CD4-positive, alpha-beta T cell treated with Interleukin-1 beta for 1 hour (primary cell): ENCODE measurements around the gene PHLDA3.
"Not testable (repeated sequence)": the region's sequence is repeated elsewhere in the genome, so short reads cannot be mapped to it uniquely, and the experiment has no call there.

Source experiments
- DNase-seq, 2 donors: peaks; one replicate each; pipeline ENCODE4 v3.0.0-alpha.2; 2020 to 2022

The PHLDA3 gene

DNA sequence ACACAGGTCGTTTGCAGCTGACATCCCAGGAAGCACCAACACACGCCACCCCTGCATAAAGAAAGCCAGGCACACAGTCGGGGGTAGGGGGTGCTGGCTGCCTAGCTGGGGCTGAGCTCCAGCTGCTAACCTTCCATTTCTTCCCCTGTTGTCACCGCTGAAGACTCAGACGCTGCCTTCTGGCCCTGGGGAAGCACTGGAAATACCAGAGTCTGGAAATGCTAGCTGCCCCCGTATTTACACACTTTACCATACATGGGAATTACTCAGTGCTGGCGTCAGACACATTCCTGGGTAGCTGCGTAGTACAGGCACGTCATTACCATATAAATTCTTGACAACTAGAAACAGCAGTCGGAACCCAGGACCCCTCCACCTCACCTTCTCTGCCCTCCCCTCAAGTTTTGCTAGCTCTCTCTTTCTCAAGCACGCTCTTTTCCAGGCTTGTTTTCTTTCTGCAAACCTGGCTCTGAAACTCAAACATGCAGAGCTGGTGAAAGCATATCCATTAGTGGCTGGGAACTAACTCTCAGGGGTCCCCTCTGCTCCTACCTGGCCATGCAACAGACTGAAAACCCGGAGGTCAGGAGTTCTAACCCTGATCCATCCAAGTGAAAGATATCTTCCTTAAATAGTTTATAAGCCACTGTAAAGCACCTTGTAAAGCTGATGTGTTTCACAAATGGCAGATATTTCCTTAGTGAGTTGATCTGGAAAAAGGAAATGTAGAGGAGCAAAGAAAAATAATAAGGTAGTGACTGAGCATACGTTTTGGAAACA is 34.6 kb upstream of the PHLDA3 start:
- no peak for DNase-seq

DNA sequence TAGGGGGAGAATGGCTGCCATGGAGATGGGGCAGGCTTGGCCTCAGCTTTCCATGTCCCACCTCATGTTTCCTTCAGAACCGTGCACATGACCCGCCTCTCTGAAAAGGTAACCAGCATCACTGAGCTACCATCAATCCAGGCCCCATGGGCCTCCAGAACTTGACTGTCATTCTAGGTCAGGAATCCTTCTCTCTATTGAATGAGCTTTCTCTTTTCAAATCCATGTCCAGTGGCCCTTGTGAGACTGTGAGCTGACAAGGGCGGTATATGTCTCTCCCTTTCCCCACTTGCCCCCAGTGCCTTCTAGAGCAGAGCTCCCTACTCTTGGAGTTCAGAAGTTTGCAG is 33.5 kb upstream of the PHLDA3 start:
- no peak for DNase-seq

DNA sequence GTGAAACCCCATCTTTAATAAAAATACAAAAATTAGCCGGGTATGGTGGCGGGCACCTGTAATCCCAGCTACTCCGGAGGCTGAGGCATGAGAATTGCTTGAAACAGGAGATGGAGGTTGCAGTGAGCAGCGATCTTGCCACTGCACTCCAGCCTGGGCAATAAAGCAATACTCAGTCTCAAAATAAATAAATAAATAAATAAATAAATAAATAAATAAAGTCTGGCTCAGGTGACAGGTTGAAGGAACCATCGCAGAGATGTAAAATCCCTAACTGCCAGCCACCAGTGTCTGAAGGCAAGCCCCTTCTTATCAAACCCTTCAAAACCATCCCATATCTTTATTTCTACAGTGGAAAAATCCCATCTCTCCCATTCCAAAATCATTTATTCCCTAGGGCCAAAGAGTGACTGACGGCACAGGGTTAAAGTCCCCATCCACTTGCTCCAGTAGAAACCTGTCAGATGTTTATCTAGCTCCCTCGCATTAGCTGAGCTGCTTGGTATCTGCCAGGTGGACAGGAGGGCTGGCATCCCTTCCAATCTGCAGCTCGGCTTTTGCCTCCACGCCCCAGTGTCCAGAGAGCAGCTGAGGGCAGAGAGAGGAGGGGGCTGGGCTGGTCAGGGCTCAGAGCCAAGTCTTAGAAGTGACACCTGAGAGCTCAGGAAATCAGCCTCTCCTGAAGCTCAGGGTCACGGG is 33.0 kb upstream of the PHLDA3 start:
- DNase-seq = no peak

DNA sequence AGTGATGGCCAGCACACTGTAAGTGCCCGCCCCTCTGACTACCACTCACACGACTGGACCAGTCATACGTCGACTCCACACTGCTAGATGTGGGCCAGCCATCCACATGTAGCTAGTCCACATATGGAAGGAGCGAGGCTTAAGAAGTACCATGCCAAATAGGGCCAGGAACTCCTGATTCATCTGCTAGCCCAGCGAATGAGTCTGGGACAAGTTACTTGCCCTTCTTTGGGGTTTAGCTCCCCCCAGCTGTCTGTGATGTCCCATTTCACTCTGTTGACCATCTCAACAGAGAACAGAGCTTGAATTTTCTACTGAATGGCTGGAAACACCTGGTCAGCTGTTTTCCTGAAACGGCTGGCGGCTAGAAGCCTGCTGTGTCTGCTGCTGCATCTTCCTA is 32.2 kb upstream of the PHLDA3 start:
- no peak for DNase-seq

DNA sequence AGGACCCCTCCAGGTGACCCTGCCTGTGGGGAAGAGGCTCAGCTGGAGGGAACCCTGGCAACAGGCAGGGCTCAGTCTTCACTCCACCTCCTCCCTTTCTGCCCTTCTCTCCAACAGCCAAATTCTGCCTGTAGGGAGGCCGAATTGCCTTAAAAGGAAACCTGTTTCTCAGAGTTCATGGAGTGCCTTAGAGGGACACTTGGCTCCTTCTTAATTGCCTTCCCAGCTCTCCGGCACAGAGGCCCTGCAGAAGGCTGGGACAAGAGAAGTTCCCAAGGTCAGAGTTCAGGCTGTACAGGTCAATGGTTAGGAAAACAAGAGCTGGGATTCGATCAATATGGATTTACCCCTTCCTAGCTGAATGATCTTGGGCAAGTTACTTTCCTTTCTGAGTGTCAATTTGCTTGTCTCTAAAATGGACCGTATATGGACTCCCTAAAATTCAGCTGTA is 31.7 kb upstream of the PHLDA3 start:
- DNase-seq = no peak

DNA sequence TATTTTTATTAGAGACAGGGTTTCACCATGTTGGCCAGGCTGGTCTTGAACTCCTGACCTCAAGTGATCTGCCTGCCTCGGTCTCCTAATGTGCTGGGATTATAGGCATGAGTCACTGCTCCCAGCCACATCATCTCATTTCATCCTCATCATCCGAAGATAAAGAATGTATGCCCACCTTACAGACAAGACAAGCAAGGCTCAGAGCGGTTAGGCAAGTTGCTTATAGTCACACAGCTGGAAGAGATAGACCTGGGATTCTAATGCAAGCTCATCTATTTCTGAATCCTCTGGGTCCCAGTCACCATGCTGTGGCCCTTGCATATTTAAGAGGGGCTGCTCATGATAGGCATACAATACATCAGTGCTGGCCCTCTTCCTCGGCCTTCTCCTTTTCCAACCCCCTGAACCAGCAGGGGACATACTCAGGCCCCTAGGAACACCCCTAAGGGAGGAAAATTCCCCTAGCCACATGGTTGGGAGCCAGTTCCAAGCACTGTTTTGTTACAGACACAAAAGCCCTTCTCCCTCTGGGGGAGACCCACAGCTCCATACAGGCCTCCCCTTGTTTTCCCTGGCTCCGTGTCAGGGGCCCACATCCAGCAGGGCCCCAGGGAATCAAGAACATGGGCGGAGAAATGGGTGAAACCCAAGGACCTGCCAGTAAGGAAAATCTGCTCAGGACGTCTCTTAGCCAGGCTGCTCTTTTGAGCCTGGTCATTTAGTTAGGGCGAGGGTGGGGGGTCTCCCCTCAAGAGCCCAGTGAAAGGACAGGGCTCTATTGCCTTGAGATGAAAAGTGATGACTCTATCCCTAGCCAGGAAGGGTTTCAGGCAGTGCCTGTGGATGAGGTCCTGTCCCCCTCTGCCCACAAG is 31.0 kb upstream of the PHLDA3 start:
- no peak for DNase-seq

DNA sequence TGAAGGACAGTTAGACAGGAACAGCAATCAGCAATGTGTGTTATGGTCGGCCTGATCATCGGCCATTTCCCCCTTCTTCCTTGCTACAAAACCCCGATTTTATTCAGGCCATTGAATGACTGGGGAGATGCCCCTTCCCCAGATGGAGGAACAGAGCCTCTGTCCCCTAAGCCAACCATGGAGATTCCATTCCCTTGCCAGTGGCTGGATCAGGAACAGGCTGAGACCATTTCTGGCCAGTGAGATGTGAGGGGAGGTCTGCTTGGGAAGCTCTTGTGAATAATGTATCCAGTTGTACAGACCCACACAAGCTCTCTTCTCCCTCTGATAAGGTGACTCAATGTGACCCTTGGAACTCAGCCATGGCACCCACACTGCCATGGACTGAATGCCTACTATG is 30.2 kb upstream of the PHLDA3 start:
- DNase-seq = no peak

DNA sequence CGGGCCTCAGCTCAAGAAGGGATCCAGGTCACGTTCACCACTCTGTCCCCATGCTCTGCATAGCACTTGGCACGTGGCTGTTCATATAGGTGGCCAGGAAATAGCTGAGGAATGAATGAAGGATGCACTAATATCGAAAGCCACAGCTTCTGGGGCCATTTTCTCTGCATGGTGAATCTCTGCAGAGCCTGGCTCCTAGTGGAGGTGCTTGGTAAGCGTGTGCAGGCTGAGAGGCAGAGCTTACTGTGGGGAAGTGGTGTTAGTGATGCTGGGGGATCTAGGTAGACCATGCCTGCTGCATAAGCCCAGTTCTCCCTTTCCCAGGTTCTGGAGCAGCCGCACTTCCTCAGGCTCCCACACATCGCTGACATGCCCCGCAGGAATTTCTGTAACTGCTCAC is 29.6 kb upstream of the PHLDA3 start:
- no peak for DNase-seq

DNA sequence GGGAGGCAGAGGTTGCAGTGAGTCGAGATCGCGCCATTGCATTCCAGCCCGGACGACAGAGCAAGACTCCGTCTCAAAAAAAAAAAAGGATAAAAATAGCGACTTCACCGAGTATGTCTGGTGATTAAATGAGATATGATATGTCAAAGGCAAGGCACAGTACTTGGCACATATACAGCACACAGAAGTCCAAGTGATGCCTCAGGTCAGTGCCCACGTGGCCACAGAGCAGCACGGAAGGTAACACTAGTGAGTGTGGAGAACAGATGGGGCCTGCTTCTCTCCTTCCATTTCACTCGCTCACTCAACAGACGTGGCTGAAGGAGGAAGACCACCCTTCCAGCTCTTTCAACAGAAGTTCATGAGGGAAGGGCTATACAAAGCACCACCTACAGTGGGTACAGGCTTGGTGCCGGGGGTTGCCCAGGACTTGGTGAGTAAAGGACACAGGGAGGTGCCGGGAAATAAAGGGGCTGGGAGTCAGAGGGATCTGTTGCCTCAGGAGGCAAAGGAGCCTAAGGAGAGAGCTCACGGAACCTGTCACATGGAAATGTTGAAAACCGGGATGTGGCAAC is 29.0 kb upstream of the PHLDA3 start:
- DNase-seq = no peak

DNA sequence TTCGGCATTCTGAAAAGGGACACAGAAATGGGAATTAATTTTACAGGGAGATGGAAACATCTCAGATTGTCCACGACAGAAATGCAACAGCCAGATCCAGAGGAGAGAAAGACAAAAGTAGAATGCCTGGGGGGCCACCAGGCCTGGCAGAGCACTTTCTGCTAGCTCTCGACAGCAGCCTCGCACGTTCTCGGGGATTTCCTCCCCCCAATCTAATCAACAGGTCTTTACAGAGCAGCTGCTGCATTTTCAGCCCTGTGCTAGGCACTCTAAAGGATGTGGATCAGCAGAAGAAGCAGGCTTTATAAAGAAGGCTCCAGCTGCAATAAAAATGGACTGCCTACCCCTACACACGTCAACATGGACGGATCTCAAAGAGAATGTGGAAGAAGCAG is 27.3 kb upstream of the PHLDA3 start:
- no peak for DNase-seq

DNA sequence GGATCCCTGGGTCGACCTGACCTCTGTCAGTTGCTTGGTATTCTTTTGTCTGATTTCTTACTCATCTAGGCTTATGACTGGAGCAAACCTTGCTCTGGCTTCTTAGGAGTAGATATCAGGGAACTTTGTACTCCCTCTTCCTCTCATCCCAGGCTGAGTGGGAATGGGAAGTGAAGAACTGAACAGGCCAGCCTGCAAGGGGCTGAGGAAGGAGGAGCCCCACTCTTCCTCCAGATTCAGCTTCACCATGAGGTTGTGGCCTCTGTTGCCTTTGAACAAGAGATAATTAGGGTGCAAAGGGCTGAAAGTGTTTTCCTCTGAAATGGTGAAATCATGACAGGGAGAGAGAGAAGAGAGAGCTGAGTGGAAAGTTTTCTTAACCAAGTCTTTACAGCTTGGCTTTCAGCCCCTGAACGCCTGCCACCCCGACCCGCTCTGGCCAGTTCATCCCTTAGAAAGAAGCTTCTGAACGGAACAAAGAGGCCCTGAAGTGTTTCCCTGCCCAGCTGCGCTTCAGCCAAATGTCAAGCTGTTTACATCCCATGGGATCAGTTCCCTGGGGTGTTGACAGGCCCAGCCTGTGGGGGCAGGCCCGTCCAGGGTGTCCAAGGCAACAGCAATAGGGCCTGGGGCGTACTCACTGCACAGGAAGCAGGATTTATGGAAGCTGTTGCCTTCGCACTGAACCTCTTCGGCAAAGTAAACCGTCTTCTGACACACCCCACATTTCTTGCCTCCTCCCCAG is 26.7 kb upstream of the PHLDA3 start:
- no peak for DNase-seq

DNA sequence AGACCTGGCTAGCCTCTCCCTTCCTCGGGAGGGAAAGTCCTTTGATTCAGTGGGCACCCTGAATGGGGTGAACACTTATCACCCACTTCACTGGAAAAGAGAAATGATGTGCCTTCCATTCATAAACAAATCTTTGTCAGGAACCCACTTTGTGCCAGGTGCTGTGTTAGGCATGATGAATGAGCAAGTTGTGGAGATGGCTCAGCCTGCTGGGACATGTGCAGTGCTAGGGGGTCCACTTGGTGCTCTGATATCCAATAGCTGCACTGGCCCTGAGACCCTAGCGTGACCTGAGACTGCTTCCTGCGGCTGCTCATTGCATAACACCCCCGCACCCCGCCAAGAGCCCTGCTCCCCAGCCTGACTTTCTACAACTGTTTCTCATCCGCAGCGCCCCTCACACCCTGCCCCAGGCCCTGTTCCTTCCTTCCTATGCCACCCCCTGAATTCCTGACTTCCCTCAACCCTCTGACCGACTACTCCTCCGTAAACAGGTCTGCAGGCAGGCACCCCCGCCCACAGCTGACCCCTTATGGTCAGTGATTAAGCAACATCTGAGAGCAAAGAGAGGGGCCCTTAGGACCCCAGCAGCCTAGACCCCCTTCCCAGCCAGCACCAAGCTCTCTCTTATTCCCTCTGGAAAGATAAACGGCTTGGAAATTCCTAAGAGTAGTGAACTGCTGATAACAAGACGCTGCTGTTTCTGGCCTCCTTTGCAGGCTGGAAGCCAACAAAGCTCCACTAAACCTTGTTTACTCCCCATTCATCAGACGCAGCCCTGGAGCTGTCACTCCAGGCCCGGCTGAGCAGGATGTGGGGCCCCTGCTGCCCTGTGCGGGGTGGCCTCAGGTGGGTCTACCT is 25.0 kb upstream of the PHLDA3 start:
- DNase-seq = no peak

DNA sequence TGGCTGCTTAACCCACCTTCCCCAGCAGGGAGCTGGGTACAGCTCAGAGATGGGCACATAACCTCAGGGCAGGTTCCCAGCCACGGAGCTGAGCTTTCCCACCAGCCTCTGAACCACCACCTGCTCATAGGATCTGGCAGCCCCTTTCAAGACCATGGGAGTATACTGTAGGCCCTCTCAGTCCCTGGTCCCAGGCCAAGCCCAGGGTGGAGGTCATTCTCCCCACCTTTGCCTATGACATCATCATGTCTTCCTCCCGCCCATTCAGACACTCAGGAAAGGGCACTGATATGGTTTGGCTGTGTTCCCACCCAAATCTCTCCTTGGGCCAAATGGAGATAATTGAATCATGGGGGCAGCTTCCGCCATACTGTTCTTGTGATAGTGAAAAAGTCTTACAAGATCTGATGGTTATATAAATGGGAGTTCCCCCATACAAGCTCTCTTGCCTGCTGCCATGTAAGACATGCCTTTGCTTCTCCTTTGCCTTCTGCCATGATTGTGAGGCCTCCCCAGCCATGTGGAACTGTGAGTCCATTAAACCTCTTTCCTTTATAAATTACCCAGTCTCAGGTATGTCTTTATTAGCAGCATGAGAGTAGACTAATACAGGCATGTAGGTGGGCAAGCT is 24.2 kb upstream of the PHLDA3 start:
- not testable (repeated sequence) for DNase-seq

DNA sequence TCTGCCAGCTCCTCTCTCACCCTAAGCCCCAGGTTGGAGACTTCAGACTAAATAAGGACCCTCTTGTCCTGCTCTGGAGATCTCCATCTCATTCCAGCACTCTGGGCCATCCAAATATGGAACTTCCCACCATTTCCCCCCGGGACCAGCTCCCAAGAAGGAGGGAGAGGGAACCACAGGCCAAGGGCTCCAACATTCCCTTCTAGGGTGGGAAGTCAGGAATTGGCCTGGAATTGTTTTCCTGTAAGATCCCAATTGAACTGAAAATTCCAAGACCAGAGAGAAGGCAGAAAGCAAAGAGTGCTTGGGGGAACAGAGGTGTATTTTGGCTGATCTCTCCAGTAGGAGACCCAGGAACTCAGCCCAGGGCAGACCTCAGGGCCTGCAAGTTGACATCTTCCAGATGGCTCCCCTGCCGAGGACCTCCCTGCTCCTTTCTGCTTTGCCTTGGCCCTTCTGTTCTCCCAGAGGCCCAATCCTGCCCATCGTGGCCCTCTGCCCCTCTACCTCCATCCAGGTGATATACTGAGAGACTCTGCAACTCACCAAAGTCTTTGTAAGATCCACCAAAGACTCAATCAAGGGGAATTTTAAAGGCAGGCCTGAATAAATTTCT is 23.0 kb upstream of the PHLDA3 start:
- DNase-seq = no peak

DNA sequence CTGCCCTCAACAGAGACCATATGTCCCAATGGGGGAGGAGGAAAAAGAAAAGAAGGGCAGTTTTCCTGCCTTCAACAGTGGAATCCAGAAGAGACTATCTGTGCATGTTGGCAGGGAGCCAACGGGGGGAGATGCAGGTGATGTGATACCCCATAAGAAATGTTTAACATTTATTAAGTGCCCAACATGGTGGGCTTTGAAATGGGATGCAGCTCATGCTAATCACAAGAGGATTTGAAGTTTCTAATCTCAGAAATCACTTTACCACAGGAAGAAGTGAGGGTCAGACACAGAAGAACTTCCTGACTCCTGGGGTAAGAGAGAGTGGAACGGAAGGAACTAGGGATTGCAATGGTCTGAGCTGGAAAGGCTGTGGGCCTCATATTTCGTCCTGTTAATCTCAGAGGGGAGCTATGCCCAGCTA is 21.7 kb upstream of the PHLDA3 start:
- DNase-seq = no peak

DNA sequence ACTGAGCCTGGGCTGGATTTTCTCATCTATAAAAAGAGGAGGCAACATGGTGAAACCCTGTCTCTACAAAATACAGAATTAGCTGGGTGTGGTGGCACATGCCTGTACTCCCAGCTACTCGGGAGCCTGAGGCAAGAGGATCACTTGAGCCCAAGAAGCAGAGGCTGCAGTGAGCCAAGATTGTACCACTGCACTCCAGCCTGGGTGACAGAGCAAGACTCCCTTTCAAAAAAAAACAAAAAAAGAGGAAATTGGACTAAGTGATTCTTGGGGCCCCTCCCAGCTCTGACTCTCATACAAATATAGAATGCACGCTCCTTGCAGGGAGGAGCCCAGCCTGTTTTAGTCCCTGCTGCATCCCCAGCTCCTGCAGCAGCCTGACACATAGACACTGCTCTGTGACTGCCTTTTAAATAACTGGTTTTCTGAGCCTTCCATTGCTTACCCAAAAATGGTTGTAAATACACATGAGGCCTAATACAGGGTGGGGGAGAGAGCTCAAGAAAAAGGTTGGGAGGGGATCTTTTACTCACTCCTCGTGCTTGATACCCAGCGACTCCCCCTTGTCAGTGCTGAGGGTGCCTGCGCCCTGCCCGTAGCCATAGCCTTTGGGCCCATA is 20.8 kb upstream of the PHLDA3 start:
- DNase-seq = no peak

DNA sequence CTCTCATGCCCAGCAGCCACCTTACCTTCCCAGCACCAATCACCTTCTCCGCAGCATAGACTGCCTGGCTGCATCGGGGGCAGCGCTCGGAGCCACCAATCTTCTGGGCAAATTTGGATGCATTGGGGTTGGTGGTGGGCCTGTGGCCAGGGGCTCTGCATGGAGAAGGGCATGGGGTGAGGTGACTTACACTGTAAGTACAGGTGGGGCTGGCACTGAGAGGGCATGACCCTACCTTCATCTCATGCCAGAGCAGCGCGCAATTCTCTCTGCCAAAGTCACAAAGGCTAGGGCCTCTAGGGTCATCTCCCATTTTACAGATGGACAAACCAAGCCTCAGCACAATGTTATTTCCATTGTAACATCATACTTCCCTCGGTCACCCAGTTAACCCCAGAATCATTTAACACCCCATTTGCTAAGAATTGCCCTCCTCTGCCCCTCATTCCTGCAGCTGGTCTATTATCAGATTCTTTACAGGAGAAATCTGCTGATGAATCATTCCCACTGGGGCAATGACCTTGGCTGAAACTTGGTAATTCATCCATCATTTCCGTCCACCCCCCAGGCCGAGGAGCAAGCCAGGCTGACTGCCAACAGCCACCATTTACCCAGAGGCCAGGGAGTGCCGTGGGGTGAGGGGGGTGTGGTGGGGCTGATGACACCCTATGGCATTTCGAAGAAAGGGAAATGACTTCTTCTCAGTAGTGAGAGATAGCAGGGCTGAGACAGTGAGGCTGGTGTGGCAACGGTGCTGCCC is 20.0 kb upstream of the PHLDA3 start:
- peak in 1 of 2 donors; percentile 40 for DNase-seq

DNA sequence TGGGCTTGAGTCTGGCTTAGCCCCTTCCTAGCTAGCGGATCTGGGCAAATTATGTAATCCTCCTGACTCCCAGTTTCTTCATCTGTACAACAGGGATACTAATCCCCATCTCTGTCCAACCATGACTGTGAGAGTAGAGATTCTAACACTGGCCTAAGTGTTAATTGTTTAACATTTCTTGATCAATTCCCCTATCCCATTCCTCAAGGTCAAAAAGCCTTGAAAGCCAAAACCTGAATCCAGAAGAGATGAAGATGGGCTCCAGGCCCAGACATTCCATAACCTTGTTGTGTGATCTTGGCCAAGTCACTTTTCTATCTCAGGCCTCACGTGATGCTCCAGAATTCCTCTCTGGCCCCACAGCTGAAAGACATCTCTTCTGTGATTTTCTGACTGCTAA is 18.8 kb upstream of the PHLDA3 start:
- no peak for DNase-seq

DNA sequence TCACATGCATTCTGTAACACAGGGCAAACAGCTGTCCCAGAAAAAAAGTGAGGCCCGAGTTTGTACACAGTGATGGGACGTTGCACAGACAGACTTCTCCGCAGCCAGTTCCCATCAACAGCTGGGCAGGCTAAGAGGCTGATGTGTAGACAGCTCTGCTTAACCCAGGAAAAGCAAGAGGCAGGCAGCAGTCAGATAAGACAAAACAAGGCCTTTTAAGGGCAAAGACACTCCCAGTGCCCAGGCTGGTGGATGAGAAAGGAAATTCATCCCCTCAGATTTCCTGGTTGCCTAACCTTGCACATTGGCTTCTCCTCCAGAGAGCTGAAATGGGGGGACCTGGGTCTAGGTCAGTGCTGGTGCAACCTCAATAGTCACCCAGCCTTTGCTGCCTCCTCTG is 17.2 kb upstream of the PHLDA3 start:
- no peak for DNase-seq
